Karpas-422 (cell line): ENCODE data around the gene UBE2R2. TPM values are rescaled to one million over a fixed set of nuclear protein-coding genes. Genes with fewer than 3 reads are reported as not detected.

ENCODE experiments used
- DNase-seq: peaks from one replicate; pipeline ENCODE4 v3.0.0-alpha.2; 2015
- H2AFZ ChIP-seq: fragments of 200-600 bp; sonication (generic); 2 replicates; pipeline ENCODE4 v1.6.1; 2014; ENCODE audit warnings: antibody characterized with exemption, low read length, mixed read lengths
- H3K27ac ChIP-seq: fragments of 200-600 bp; sonication (generic); 2 replicates; pipeline ENCODE4 v1.5.1; 2014; ENCODE audit warnings: mild to moderate bottlenecking, low read length, moderate library complexity
- H3K27me3 ChIP-seq: fragments of 200-600 bp; sonication (generic); 2 replicates; pipeline ENCODE4 v1.6.1; 2014; ENCODE audit warnings: low read length, mixed read lengths
- H3K36me3 ChIP-seq: fragments of 200-600 bp; sonication (generic); 2 replicates; pipeline ENCODE4 v1.6.1; 2014; ENCODE audit warnings: low read length, mixed read lengths; ENCODE audit not compliant: insufficient read depth
- H3K4me1 ChIP-seq: fragments of 200-600 bp; sonication (generic); 2 replicates; pipeline ENCODE4 v1.6.1; 2014; ENCODE audit warnings: mild to moderate bottlenecking, low read length, mixed read lengths
- H3K4me2 ChIP-seq: fragments of 200-600 bp; sonication (generic); 2 replicates; pipeline ENCODE4 v1.6.1; 2014; ENCODE audit warnings: low read length, low read depth, mild to moderate bottlenecking; ENCODE audit not compliant: poor library complexity, severe bottlenecking
- H3K4me3 ChIP-seq: fragments of 200-600 bp; sonication (generic); 2 replicates; pipeline ENCODE4 v1.5.1; 2014; ENCODE audit warnings: mild to moderate bottlenecking, antibody characterized with exemption, low read length, mixed read lengths
- H3K79me2 ChIP-seq: fragments of 200-600 bp; sonication (generic); 2 replicates; pipeline ENCODE4 v1.6.1; 2014; ENCODE audit warnings: mild to moderate bottlenecking, low read length, mixed read lengths
- H3K9ac ChIP-seq: fragments of 200-600 bp; sonication (generic); 2 replicates; pipeline ENCODE4 v1.6.0; 2014; ENCODE audit warnings: low read length
- H3K9me2 ChIP-seq: fragments of 200-600 bp; sonication (generic), shearing (Covaris generic); replicated peaks from 2 replicates; pipeline ENCODE4 v1.6.0; 2014; ENCODE audit warnings: mild to moderate bottlenecking, low read length, moderate library complexity; ENCODE audit not compliant: insufficient read depth
- H3K9me3 ChIP-seq: fragments of 300-700, 200-600 bp; sonication (generic); 2 replicates; pipeline ENCODE4 v1.6.1; 2014; ENCODE audit warnings: low read length, mixed read lengths
- H4K20me1 ChIP-seq: fragments of 200-600 bp; sonication (generic); 2 replicates; pipeline ENCODE4 v1.6.1; 2014; ENCODE audit warnings: mild to moderate bottlenecking, antibody characterized with exemption, low read length, low read depth; ENCODE audit not compliant: insufficient read depth
- total RNA-seq: library from RNA; depleted of rRNA; stranded (reverse); fragments of >200 nt; shearing (Covaris generic); gene quantifications from 2 replicates; pipeline ENCODE4 v1.2.3, GENCODE V29; 2014; ENCODE audit warnings: low replicate concordance

The UBE2R2 gene
- total RNA-seq, 1 experiment from 2014 or later, result 34.0 TPM

- DNase-seq, result no peak
- Histone ChIP-seq H4K20me1 (no peaks in the 10 kb centered on the region; the same call in 1 of the 2 replicates), H3K9ac (no peak overlapping the region), H3K9me2 (no peaks in the 10 kb centered on the region), H3K36me3 (peaks cover 3% of the 10 kb centered on the region; the same call in 1 of the 2 replicates), H2AFZ (no peak overlapping the region), H3K4me1 (no peaks in the 10 kb centered on the region), H3K4me3 (no peak overlapping the region), H3K79me2 (peaks cover 87% of the 10 kb centered on the region), H3K4me2 (no peak overlapping the region), H3K27ac (no peak overlapping the region), H3K9me3 (no peaks in the 10 kb centered on the region), H3K27me3 (no peaks in the 10 kb centered on the region)
These were observed 76.9 kb downstream of the UBE2R2 start for GRCh38 chr9:33893861-33894260.

- Histone ChIP-seq H3K9me2 (no peaks in the 10 kb centered on the region), H3K4me2 (no peak overlapping the region), H3K9me3 (no peaks in the 10 kb centered on the region), H3K36me3 (peaks cover 4% of the 10 kb centered on the region; the same call in 1 of the 2 replicates), H3K27ac (no peak overlapping the region), H2AFZ (no peak overlapping the region), H3K79me2 (peaks cover 86% of the 10 kb centered on the region), H3K9ac (no peak overlapping the region), H3K27me3 (no peaks in the 10 kb centered on the region), H4K20me1 (no peaks in the 10 kb centered on the region; the same call in 1 of the 2 replicates), H3K4me1 (no peaks in the 10 kb centered on the region), H3K4me3 (no peak overlapping the region)
- no peak for DNase-seq
These were observed 77.4 kb downstream of the UBE2R2 start for GRCh38 chr9:33894316-33894715.

GRCh38 chr9:33903157-33903780 lies 86.3 kb downstream of the UBE2R2 start:
- no peaks in the 10 kb centered on the region for H3K9me2 ChIP-seq
- H3K4me2 ChIP-seq, result no peak overlapping the region
- H3K27me3 ChIP-seq, result no peaks in the 10 kb centered on the region
- no peak overlapping the region for H3K4me3 ChIP-seq
- no peak overlapping the region for H2AFZ ChIP-seq
- H3K27ac ChIP-seq, result no peak overlapping the region
- DNase-seq, result no peak
- no peak overlapping the region for H3K9ac ChIP-seq
- H3K79me2 ChIP-seq, result peaks cover 93% of the 10 kb centered on the region
- peaks cover 30% of the 10 kb centered on the region; the same call in 1 of the 2 replicates for H3K36me3 ChIP-seq
- no peaks in the 10 kb centered on the region for H3K4me1 ChIP-seq
- H4K20me1 ChIP-seq, result 0 out of 2 replicates have a peak, but pooled peaks cover 3% of the 10 kb centered on the region
- no peaks in the 10 kb centered on the region for H3K9me3 ChIP-seq

- no peak for DNase-seq
- Histone ChIP-seq H3K4me3 (no peak overlapping the region), H3K27ac (no peak overlapping the region), H3K4me2 (no peak overlapping the region), H3K9me2 (no peaks in the 10 kb centered on the region), H3K27me3 (no peaks in the 10 kb centered on the region), H3K9me3 (no peaks in the 10 kb centered on the region), H3K79me2 (peaks cover 92% of the 10 kb centered on the region), H3K4me1 (no peaks in the 10 kb centered on the region), H3K36me3 (peaks cover 23% of the 10 kb centered on the region; the same call in 1 of the 2 replicates), H4K20me1 (0 out of 2 replicates have a peak, but pooled peaks cover 3% of the 10 kb centered on the region), H3K9ac (no peak overlapping the region), H2AFZ (no peak overlapping the region)
These were observed 88.2 kb downstream of the UBE2R2 start for GRCh38 chr9:33905137-33905536.

GRCh38 chr9:33906769-33907168 lies 89.8 kb downstream of the UBE2R2 start:
- no peaks in the 10 kb centered on the region for H4K20me1 ChIP-seq
- H3K27ac ChIP-seq, result no peak overlapping the region
- H3K9me3 ChIP-seq, result no peaks in the 10 kb centered on the region
- H3K79me2 ChIP-seq, result peaks cover 86% of the 10 kb centered on the region
- no peak overlapping the region for H3K9ac ChIP-seq
- no peak overlapping the region for H2AFZ ChIP-seq
- H3K4me1 ChIP-seq, result no peaks in the 10 kb centered on the region
- H3K4me2 ChIP-seq, result no peak overlapping the region
- H3K36me3 ChIP-seq, result peaks cover 20% of the 10 kb centered on the region; the same call in 1 of the 2 replicates
- no peak for DNase-seq
- H3K9me2 ChIP-seq, result no peaks in the 10 kb centered on the region
- no peaks in the 10 kb centered on the region for H3K27me3 ChIP-seq
- no peak overlapping the region for H3K4me3 ChIP-seq

GRCh38 chr9:33907347-33907746 lies 90.4 kb downstream of the UBE2R2 start:
- Histone ChIP-seq H2AFZ (no peak overlapping the region), H3K27me3 (no peaks in the 10 kb centered on the region), H3K27ac (no peak overlapping the region), H3K36me3 (peaks cover 17% of the 10 kb centered on the region; the same call in 1 of the 2 replicates), H3K4me3 (no peak overlapping the region), H3K9me3 (no peaks in the 10 kb centered on the region), H3K4me1 (no peaks in the 10 kb centered on the region), H3K9me2 (no peaks in the 10 kb centered on the region), H3K9ac (no peak overlapping the region), H4K20me1 (no peaks in the 10 kb centered on the region), H3K4me2 (no peak overlapping the region), H3K79me2 (peaks cover 85% of the 10 kb centered on the region)
- no peak for DNase-seq

- Histone ChIP-seq H3K4me3 (no peak overlapping the region), H3K27ac (no peak overlapping the region), H3K36me3 (peaks cover 22% of the 10 kb centered on the region; the same call in 1 of the 2 replicates), H3K9me2 (no peaks in the 10 kb centered on the region), H3K4me1 (peaks cover under 1% of the 10 kb centered on the region; the same call in 1 of the 2 replicates), H3K79me2 (peaks cover 84% of the 10 kb centered on the region), H2AFZ (no peak overlapping the region), H3K4me2 (no peak overlapping the region), H4K20me1 (no peaks in the 10 kb centered on the region), H3K27me3 (no peaks in the 10 kb centered on the region), H3K9ac (no peak overlapping the region), H3K9me3 (no peaks in the 10 kb centered on the region)
- no peak for DNase-seq
These were observed 91.2 kb downstream of the UBE2R2 start for GRCh38 chr9:33908114-33908513.

GRCh38 chr9:33908749-33909148 lies 91.8 kb downstream of the UBE2R2 start:
- Histone ChIP-seq H4K20me1 (no peaks in the 10 kb centered on the region), H3K4me3 (no peak overlapping the region), H3K27ac (no peak overlapping the region), H3K9me3 (no peaks in the 10 kb centered on the region), H2AFZ (no peak overlapping the region), H3K9ac (no peak overlapping the region), H3K4me1 (peaks cover 7% of the 10 kb centered on the region; the same call in 1 of the 2 replicates), H3K27me3 (no peaks in the 10 kb centered on the region), H3K4me2 (no peak overlapping the region), H3K36me3 (peaks cover 26% of the 10 kb centered on the region; the same call in 1 of the 2 replicates), H3K79me2 (peaks cover 84% of the 10 kb centered on the region), H3K9me2 (no peaks in the 10 kb centered on the region)
- DNase-seq, result no peak
